ENCODE measurements around the gene PSMB7.
A peak's percentile ranks its signal among the peaks of the same experiment; 100 is the strongest.

The PSMB7 gene

DNA sequence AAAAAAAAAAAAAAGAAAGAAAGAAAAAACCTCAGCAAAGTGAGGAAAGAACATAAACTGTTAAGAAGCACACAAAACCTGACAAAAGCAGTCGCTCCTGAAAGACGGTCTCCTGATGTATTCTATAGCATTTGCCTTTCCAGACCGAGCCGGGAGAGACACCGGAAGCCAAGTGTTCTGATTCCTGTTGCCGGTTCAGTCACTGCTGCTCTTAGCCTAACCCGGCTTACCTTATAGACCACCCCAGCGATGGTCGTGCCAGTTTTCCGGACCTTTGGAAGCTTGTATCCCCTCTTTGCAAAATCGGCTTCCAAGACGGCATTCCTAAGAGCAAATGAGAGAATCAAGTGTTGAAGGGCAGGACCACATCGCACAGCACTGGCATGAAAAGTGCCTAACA lies 630 bp downstream of the PSMB7 start:
- peaks cover 4% of the 10 kb centered on the region; the same call in 1 of the 2 replicates for H3K4me1 ChIP-seq (ENCODE audit: control insufficient read depth, insufficient read depth, low read length)
- peak overlapping the region; percentile 71 for H3K4me3 ChIP-seq (ENCODE audit: low read depth, low read length)
- no peaks in the 10 kb centered on the region for H3K9me3 ChIP-seq (ENCODE audit: control insufficient read depth, insufficient read depth, low read depth, low read length)
- TF ChIP-seq ZBTB1 (tag by site-specific recombination; IDR thresholded peaks at IDR 0.05) (no peak), ZSCAN23 (tag by site-specific recombination; IDR thresholded peaks at IDR 0.05) (no peak), ZBTB21 (tag by site-specific recombination; IDR thresholded peaks at IDR 0.05) (no peak), ZNF391 (tag by site-specific recombination; IDR thresholded peaks at IDR 0.05; ENCODE audit: borderline replicate concordance, low read depth) (no peak), HOXA7 (CRISPR knock-in tag; IDR thresholded peaks at IDR 0.05; ENCODE audit: borderline replicate concordance) (no peak), SALL2 (tag by site-specific recombination; IDR thresholded peaks at IDR 0.05; ENCODE audit: borderline replicate concordance) (no peak), ZNF202 (tag by site-specific recombination; IDR thresholded peaks at IDR 0.05; ENCODE audit: borderline replicate concordance) (no peak), ZNF571 (tag by site-specific recombination; IDR thresholded peaks at IDR 0.05) (no peak), ZNF548 (tag by site-specific recombination; IDR thresholded peaks at IDR 0.05) (no peak)
- TF ChIP-seq, protein P1, sequence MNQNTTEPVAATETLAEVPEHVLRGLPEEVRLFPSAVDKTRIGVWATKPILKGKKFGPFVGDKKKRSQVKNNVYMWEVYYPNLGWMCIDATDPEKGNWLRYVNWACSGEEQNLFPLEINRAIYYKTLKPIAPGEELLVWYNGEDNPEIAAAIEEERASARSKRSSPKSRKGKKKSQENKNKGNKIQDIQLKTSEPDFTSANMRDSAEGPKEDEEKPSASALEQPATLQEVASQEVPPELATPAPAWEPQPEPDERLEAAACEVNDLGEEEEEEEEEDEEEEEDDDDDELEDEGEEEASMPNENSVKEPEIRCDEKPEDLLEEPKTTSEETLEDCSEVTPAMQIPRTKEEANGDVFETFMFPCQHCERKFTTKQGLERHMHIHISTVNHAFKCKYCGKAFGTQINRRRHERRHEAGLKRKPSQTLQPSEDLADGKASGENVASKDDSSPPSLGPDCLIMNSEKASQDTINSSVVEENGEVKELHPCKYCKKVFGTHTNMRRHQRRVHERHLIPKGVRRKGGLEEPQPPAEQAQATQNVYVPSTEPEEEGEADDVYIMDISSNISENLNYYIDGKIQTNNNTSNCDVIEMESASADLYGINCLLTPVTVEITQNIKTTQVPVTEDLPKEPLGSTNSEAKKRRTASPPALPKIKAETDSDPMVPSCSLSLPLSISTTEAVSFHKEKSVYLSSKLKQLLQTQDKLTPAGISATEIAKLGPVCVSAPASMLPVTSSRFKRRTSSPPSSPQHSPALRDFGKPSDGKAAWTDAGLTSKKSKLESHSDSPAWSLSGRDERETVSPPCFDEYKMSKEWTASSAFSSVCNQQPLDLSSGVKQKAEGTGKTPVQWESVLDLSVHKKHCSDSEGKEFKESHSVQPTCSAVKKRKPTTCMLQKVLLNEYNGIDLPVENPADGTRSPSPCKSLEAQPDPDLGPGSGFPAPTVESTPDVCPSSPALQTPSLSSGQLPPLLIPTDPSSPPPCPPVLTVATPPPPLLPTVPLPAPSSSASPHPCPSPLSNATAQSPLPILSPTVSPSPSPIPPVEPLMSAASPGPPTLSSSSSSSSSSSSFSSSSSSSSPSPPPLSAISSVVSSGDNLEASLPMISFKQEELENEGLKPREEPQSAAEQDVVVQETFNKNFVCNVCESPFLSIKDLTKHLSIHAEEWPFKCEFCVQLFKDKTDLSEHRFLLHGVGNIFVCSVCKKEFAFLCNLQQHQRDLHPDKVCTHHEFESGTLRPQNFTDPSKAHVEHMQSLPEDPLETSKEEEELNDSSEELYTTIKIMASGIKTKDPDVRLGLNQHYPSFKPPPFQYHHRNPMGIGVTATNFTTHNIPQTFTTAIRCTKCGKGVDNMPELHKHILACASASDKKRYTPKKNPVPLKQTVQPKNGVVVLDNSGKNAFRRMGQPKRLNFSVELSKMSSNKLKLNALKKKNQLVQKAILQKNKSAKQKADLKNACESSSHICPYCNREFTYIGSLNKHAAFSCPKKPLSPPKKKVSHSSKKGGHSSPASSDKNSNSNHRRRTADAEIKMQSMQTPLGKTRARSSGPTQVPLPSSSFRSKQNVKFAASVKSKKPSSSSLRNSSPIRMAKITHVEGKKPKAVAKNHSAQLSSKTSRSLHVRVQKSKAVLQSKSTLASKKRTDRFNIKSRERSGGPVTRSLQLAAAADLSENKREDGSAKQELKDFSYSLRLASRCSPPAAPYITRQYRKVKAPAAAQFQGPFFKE (tag by site-specific recombination; IDR thresholded peaks at IDR 0.05; ENCODE audit: borderline replicate concordance), result no peak
- CTCF ChIA-PET, result interaction anchor here (0.6 to 1.6 kb wide), 6 partner anchors 8 to 852 kb away, joined by 3 to 5 read pairs (median 3); no protein-coding TSS in a partner anchor
- peaks cover 28 to 48% of the 10 kb centered on the region in 2 experiments for H3K36me3 ChIP-seq (ENCODE audit: control insufficient read depth in 2 of 2, insufficient read depth in 1 of 2, low read length in 2 of 2)
- POLR2A ChIA-PET, result no interaction called here
- peak overlapping the region; percentile 40; the same call in 1 of the 2 replicates for H3K27ac ChIP-seq (ENCODE audit: extremely low read depth, low read depth, low read length)

DNA sequence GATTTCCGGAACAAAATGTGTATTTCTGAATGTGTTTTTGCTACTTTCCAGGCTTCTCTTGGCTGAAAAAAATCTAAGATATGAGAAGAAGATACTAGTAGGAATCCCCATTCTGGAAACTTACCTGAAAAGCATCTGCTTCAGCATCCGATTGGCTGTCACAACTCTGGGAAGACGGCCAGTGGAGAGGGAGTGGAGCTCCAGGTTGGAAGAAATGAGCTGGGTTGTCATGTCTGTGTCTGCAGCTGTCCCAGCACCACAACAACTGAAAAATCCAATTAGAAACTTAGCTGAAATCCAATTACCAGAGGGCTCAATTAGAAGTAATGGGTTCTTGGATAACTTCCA lies 3.0 kb downstream of the PSMB7 start:
- Histone ChIP-seq H3K27ac (ENCODE audit: extremely low read depth, low read depth, low read length) (no peak overlapping the region), H3K4me3 (ENCODE audit: low read depth, low read length) (no peak overlapping the region), H3K9me3 (ENCODE audit: control insufficient read depth, insufficient read depth, low read depth, low read length) (no peaks in the 10 kb centered on the region), H3K36me3 (ENCODE audit: control insufficient read depth in 2 of 2, insufficient read depth in 1 of 2, low read length in 2 of 2) (peaks cover 36 to 71% of the 10 kb centered on the region in 2 experiments), H3K4me1 (ENCODE audit: control insufficient read depth, insufficient read depth, low read length) (peaks cover 4% of the 10 kb centered on the region; the same call in 1 of the 2 replicates)
- ChIA-PET POLR2A (no interaction called here), CTCF (interaction anchor here (0.6 to 1.2 kb wide), 2 partner anchors 23 to 125 kb away, joined by 3 to 5 read pairs; no protein-coding TSS in a partner anchor)
- TF ChIP-seq ZNF214 (tag by site-specific recombination; IDR thresholded peaks at IDR 0.05; ENCODE audit: borderline replicate concordance) (no peak), ZNF571 (tag by site-specific recombination; IDR thresholded peaks at IDR 0.05) (no peak), HOXA7 (CRISPR knock-in tag; IDR thresholded peaks at IDR 0.05; ENCODE audit: borderline replicate concordance) (no peak), ZFHX2 (tag by site-specific recombination; conservative IDR thresholded peaks at IDR 0.05) (no peak), ZNF610 (tag by site-specific recombination; IDR thresholded peaks at IDR 0.05; ENCODE audit: borderline replicate concordance) (no peak), ZNF426 (tag by site-specific recombination; IDR thresholded peaks at IDR 0.05) (no peak), ZNF354C (tag by site-specific recombination; IDR thresholded peaks at IDR 0.05; ENCODE audit: borderline replicate concordance, low read depth) (no peak)
- TF ChIP-seq, protein P2, sequence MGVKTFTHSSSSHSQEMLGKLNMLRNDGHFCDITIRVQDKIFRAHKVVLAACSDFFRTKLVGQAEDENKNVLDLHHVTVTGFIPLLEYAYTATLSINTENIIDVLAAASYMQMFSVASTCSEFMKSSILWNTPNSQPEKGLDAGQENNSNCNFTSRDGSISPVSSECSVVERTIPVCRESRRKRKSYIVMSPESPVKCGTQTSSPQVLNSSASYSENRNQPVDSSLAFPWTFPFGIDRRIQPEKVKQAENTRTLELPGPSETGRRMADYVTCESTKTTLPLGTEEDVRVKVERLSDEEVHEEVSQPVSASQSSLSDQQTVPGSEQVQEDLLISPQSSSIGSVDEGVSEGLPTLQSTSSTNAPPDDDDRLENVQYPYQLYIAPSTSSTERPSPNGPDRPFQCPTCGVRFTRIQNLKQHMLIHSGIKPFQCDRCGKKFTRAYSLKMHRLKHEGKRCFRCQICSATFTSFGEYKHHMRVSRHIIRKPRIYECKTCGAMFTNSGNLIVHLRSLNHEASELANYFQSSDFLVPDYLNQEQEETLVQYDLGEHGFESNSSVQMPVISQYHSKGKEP (tag by site-specific recombination; IDR thresholded peaks at IDR 0.05), result no peak
- TF ChIP-seq, protein P3, sequence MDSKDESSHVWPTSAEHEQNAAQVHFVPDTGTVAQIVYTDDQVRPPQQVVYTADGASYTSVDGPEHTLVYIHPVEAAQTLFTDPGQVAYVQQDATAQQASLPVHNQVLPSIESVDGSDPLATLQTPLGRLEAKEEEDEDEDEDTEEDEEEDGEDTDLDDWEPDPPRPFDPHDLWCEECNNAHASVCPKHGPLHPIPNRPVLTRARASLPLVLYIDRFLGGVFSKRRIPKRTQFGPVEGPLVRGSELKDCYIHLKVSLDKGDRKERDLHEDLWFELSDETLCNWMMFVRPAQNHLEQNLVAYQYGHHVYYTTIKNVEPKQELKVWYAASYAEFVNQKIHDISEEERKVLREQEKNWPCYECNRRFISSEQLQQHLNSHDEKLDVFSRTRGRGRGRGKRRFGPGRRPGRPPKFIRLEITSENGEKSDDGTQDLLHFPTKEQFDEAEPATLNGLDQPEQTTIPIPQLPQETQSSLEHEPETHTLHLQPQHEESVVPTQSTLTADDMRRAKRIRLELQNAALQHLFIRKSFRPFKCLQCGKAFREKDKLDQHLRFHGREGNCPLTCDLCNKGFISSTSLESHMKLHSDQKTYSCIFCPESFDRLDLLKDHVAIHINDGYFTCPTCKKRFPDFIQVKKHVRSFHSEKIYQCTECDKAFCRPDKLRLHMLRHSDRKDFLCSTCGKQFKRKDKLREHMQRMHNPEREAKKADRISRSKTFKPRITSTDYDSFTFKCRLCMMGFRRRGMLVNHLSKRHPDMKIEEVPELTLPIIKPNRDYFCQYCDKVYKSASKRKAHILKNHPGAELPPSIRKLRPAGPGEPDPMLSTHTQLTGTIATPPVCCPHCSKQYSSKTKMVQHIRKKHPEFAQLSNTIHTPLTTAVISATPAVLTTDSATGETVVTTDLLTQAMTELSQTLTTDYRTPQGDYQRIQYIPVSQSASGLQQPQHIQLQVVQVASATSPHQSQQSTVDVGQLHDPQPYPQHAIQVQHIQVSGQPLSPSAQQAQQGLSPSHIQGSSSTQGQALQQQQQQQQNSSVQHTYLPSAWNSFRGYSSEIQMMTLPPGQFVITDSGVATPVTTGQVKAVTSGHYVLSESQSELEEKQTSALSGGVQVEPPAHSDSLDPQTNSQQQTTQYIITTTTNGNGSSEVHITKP (tag by site-specific recombination; IDR thresholded peaks at IDR 0.05), result no peak
- TF ChIP-seq, protein P4, sequence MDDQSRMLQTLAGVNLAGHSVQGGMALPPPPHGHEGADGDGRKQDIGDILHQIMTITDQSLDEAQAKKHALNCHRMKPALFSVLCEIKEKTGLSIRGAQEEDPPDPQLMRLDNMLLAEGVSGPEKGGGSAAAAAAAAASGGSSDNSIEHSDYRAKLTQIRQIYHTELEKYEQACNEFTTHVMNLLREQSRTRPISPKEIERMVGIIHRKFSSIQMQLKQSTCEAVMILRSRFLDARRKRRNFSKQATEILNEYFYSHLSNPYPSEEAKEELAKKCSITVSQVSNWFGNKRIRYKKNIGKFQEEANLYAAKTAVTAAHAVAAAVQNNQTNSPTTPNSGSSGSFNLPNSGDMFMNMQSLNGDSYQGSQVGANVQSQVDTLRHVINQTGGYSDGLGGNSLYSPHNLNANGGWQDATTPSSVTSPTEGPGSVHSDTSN (CRISPR knock-in tag; IDR thresholded peaks at IDR 0.05), result no peak
- TF ChIP-seq, protein P5, sequence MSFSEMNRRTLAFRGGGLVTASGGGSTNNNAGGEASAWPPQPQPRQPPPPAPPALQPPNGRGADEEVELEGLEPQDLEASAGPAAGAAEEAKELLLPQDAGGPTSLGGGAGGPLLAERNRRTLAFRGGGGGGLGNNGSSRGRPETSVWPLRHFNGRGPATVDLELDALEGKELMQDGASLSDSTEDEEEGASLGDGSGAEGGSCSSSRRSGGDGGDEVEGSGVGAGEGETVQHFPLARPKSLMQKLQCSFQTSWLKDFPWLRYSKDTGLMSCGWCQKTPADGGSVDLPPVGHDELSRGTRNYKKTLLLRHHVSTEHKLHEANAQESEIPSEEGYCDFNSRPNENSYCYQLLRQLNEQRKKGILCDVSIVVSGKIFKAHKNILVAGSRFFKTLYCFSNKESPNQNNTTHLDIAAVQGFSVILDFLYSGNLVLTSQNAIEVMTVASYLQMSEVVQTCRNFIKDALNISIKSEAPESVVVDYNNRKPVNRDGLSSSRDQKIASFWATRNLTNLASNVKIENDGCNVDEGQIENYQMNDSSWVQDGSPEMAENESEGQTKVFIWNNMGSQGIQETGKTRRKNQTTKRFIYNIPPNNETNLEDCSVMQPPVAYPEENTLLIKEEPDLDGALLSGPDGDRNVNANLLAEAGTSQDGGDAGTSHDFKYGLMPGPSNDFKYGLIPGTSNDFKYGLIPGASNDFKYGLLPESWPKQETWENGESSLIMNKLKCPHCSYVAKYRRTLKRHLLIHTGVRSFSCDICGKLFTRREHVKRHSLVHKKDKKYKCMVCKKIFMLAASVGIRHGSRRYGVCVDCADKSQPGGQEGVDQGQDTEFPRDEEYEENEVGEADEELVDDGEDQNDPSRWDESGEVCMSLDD (tag by site-specific recombination; IDR thresholded peaks at IDR 0.05), result no peak

Measured in HEK293 (cell line).